Lower leg skin (tissue), 4 donors: ENCODE measurements around the gene MT1B. TPM values are rescaled to one million over a fixed set of nuclear protein-coding genes. Genes with fewer than 3 reads are reported as not detected.

Experiments used
- DNase-seq, 2 donors: peaks; one replicate each; pipeline ENCODE4 v3.0.0-alpha.2; 2019; ENCODE audit warnings: low spot score in 2 of 2
- H3K4me3 ChIP-seq: fragments of 200-600 bp; sonication (generic); 2 replicates; pipeline ENCODE4 v1.5.1; 2017; ENCODE audit warnings: mild to moderate bottlenecking, low read depth; ENCODE audit not compliant: poor library complexity, severe bottlenecking
- CTCF ChIP-seq, 3 donors: fragments of 450-650 bp; IDR thresholded peaks; one replicate each; pipeline ENCODE4 v1.5.1; 2016; ENCODE audit warnings: antibody characterized with exemption in 3 of 3, mild to moderate bottlenecking in 3 of 3, moderate library complexity in 2 of 3
- POLR2A ChIP-seq, 2 donors: fragments of 450-650 bp; IDR thresholded peaks; one replicate each; pipeline ENCODE4 v1.6.1; 2016 to 2017; ENCODE audit warnings: antibody characterized with exemption in 2 of 2, mild to moderate bottlenecking in 1 of 2, moderate library complexity in 1 of 2
- WGBS, 2 donors: methylation state at CpG; one replicate each; pipeline ENCODE4 v1.1.5; 2018; 5-methylcytosine and 5-hydroxymethylcytosine counted together
- intact Hi-C: fragments of 100-400 bp; cut with DNase I; formaldehyde crosslinking; loops from one replicate; pipeline ENCODE4 v1.15.0; 2023; ENCODE audit warnings: low total_unique reads
- total RNA-seq, 4 donors: library from RNA; depleted of rRNA; stranded (reverse); fragments of >200 nt; gene quantifications; one replicate each; pipeline ENCODE4 v1.1.0, GENCODE V29; 2016

MT1B gene
- total RNA-seq: not detected

- no peak for DNase-seq
- 76 to 77% methylated on average over 7 of the region's 7 CpGs for WGBS, 2 donors
- H3K4me3 ChIP-seq: no peak within 1 kb of the TSS
- TF ChIP-seq POLR2A (IDR thresholded peaks at IDR 0.05): no peak
- no peak for TF ChIP-seq CTCF (IDR thresholded peaks at IDR 0.05)
- intact Hi-C loops: no loop called here
Measured at GRCh38 chr16:56651586-56651985, at the start of gene MT1B. MT1B (plus strand) TSS chr16:56651886; CDS start chr16:56651954, 68 bp downstream.

GRCh38 chr16:56603589-56603988 lies 48.1 kb upstream of the MT1B start:
- TF ChIP-seq POLR2A (IDR thresholded peaks at IDR 0.05) (no peak), CTCF (IDR thresholded peaks at IDR 0.05) (no peak)
- H3K4me3 ChIP-seq: no peak overlapping the region
- peak in 1 of 2 donors; percentile 37 for DNase-seq
- 66 to 67% methylated on average over 4 of the region's 4 CpGs for WGBS, 2 donors
- intact Hi-C loops: loop anchor here (10.0 kb wide), 2 partner anchors 81 to 89 kb away; partner anchors contain the start of gene MT1X

GRCh38 chr16:56604966-56605365 lies 46.7 kb upstream of the MT1B start:
- 82 to 83% methylated on average over 4 of the region's 4 CpGs for WGBS, 2 donors
- peak in 1 of 2 donors; percentile 84 for DNase-seq
- intact Hi-C loops: loop anchor here (10.0 kb wide), 2 partner anchors 80 to 90 kb away; partner anchors contain the start of gene MT1X
- no peak overlapping the region for H3K4me3 ChIP-seq
- TF ChIP-seq CTCF (IDR thresholded peaks at IDR 0.05): no peak

GRCh38 chr16:56605475-56605874 lies 46.2 kb upstream of the MT1B start:
- intact Hi-C loops: loop anchor here (10.0 kb wide), 2 partner anchors 79 to 91 kb away; partner anchors contain the start of gene MT1X
- no peak for TF ChIP-seq CTCF (IDR thresholded peaks at IDR 0.05)
- TF ChIP-seq POLR2A (IDR thresholded peaks at IDR 0.05): no peak
- 43 to 62% methylated on average over 1 of the region's 1 CpG for whole genome bisulfite sequencing, 2 donors
- no peak overlapping the region for H3K4me3 ChIP-seq
- DNase-seq: peak in 1 of 2 donors; percentile 37

- no peak for TF ChIP-seq CTCF (IDR thresholded peaks at IDR 0.05)
- no peak for TF ChIP-seq POLR2A (IDR thresholded peaks at IDR 0.05)
- WGBS, 2 donors: 29 to 31% methylated on average over 3 of the region's 3 CpGs
- no peak for DNase-seq
- intact Hi-C loops: loop anchor here (10.0 kb wide), 2 partner anchors 79 to 91 kb away; partner anchors contain the start of gene MT1X
- no peak overlapping the region for H3K4me3 ChIP-seq
Measured at GRCh38 chr16:56606071-56606475, 45.6 kb upstream of the MT1B start.
